HS-27A (cell line): ENCODE measurements around the gene EXPH5.
A peak's percentile ranks its signal among the peaks of the same experiment; 100 is the strongest.

Experiments used
- DNase-seq: peaks from one replicate; pipeline ENCODE4 v3.0.0-alpha.2; 2012; ENCODE audit warnings: low read depth, missing footprints

EXPH5 gene

GRCh38 chr11:108562746-108563581, 30.6 kb downstream of the EXPH5 start:
- DNase-seq: no peak

- peak; percentile 52 for DNase-seq
Observed at GRCh38 chr11:108561535-108561991, 32.0 kb downstream of the EXPH5 start.

GRCh38 chr11:108559904-108560303, 33.7 kb downstream of the EXPH5 start:
- peak; percentile 31 for DNase-seq

- no peak for DNase-seq
Observed at GRCh38 chr11:108559340-108559739, 34.2 kb downstream of the EXPH5 start.

- no peak for DNase-seq
Observed at GRCh38 chr11:108558222-108558621, 35.3 kb downstream of the EXPH5 start.

- no peak for DNase-seq
Observed at GRCh38 chr11:108556019-108556418, 37.5 kb downstream of the EXPH5 start.

GRCh38 chr11:108551651-108552462, 41.7 kb downstream of the EXPH5 start:
- no peak for DNase-seq

- no peak for DNase-seq
Observed at GRCh38 chr11:108549319-108549885, 44.2 kb downstream of the EXPH5 start.

- no peak for DNase-seq
Observed at GRCh38 chr11:108545909-108546501, 47.6 kb downstream of the EXPH5 start.

- no peak for DNase-seq
Observed at GRCh38 chr11:108543316-108543964, 50.1 kb downstream of the EXPH5 start.

GRCh38 chr11:108541531-108541930, 52.0 kb downstream of the EXPH5 start:
- no peak for DNase-seq

GRCh38 chr11:108538502-108538901, 55.1 kb downstream of the EXPH5 start:
- no peak for DNase-seq

- no peak for DNase-seq
Observed at GRCh38 chr11:108538022-108538424, 55.5 kb downstream of the EXPH5 start.

GRCh38 chr11:108536783-108537182, 56.8 kb downstream of the EXPH5 start:
- DNase-seq: no peak

- DNase-seq: no peak
Observed at GRCh38 chr11:108535384-108535955, 58.1 kb downstream of the EXPH5 start.

GRCh38 chr11:108534274-108534882, 59.2 kb downstream of the EXPH5 start:
- no peak for DNase-seq

- no peak for DNase-seq
Observed at GRCh38 chr11:108530426-108530825, 63.1 kb downstream of the EXPH5 start.

GRCh38 chr11:108527382-108527781, 66.2 kb downstream of the EXPH5 start:
- DNase-seq: no peak

GRCh38 chr11:108525161-108525560, 68.4 kb downstream of the EXPH5 start:
- no peak for DNase-seq

GRCh38 chr11:108524422-108524821, 69.1 kb downstream of the EXPH5 start:
- no peak for DNase-seq

GRCh38 chr11:108522318-108522717, 71.2 kb downstream of the EXPH5 start:
- no peak for DNase-seq
